ENCODE measurements around the gene CCDC92B.
A peak's percentile ranks its signal among the peaks of the same experiment; 100 is the strongest.
"Not testable (repeated sequence)": the region's sequence is repeated elsewhere in the genome, so short reads cannot be mapped to it uniquely, and the experiment has no call there.

CCDC92B gene

DNA sequence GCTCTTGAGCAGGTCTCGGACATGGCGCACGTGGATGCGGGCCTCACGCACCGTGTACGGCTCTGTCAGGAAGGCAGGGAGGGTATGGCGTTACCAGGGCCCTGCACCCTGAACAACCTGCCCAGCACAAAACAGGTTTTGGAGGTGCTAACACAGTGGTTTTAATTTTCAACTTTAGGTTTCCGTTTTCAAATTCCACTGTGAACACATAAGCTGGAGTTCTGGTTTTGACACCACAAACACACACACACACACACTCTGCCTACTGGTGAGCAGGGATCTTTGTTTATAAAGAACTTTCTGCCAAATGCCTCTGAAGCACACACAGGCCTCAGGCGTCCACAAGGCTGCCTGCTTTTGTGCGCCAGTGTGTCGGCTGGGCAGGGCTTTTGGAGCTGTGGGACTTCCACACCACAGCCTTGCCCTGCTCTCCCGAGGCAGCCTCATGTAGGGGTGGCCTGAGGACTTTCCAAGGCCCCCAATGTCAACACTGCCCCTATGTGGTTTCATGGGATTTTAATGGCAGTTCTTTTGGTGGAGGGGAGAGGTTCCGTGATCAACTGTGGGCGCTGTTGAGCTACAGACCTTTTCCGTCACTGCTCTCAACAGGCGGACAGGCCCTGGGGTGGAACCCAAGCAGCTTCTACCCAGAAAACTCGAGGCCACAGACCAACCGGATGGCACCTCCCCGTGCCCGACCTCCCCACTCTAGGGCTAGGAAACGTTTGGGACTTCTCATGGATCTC, 47.3 kb downstream of the CCDC92B start:
- DNase-seq, result no peak

DNA sequence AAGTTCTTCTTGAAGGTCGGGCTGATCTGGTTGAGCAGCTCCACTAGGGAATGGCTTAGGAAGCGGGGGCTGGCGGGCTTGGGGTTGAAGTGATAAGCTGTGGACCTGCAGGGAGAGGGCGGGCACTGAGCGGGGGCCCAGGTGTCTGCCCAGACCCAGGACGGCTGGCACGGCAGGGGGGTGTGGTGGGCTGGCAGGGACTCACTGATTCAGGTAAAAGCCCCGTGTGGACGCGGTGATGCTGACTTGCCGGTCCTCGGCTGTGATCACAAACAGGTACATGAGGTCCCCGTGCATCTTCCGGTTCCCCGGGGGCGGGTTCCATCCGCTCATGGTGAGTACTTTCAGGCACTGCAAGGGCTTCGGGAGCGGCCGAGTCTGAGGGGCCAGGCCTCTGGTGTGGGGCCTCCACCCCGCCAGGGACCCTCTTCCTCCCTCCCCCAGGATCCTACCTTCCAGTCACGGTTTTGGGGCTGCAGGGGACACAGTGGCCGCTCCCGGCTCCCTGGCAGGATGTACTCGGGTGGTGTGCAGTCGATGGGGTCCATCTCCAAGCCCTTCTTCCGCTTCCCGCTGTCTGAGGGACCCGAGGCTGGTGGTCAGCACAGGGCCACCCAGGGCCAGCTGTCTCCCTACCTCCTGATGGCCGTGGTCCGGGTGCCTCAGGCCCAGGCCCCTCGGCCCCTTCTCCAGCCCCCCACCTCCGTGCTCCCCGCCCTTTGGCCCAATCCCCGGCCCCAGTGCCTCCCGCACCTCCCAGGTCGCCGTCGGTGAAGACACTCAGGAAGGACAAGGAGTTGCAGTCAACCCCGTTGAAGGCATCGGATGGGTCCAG, 48.1 kb downstream of the CCDC92B start:
- no peak for DNase-seq

DNA sequence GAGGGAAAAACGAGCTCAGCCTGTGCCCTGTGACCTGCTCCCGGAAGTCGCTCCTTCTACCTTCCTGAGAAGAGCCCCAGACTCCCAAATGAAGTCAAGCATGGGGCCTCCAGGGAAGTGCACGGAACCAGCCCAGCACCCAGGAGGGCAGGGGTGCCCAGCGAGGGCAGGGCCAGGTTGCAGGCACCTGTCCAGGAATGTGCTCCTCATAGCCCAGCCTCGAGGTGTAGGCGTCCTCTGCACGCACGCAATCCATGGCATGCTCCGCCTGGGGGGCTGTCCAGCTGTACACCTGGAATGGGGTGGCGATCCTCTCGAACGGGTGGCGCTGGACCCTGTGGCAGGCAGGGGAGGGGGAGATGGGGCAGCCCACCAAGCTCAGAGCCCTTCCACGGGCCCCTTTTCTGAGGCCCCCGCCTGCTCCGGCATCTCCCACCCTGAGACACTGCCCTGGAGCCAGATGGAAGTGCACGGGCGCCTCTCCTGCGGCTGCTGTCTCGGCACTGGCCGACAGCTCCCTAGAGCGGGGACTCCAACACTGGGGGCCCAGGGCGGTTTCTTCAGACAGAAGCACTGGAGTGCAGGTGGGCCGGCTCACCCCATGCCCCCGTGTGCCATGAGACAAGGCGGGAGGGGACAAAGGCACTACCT, 48.8 kb downstream of the CCDC92B start:
- DNase-seq, result no peak

DNA sequence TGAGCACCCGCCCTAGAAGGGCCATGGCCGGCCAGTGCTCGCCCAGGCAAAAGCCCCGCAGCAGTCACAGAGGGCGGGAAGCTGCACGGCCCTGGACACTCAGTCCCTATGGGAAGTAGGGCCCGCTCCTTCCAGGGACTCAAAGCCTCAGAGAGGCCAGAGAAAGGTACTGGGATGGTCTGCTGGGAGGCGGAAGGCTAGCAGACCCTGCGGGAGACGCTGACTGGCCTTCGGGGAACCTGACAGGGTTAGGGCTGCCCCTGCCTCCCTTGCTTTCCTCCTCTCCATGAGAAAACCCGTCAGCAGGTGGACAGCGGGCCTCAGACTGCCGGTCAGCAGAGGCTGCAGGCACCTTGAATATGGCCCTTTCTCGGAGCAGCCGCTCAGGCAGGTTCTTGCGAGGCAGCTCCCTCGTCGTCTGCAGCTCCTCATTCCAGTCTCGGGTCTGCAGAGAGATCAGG, 49.4 kb downstream of the CCDC92B start:
- no peak for DNase-seq

DNA sequence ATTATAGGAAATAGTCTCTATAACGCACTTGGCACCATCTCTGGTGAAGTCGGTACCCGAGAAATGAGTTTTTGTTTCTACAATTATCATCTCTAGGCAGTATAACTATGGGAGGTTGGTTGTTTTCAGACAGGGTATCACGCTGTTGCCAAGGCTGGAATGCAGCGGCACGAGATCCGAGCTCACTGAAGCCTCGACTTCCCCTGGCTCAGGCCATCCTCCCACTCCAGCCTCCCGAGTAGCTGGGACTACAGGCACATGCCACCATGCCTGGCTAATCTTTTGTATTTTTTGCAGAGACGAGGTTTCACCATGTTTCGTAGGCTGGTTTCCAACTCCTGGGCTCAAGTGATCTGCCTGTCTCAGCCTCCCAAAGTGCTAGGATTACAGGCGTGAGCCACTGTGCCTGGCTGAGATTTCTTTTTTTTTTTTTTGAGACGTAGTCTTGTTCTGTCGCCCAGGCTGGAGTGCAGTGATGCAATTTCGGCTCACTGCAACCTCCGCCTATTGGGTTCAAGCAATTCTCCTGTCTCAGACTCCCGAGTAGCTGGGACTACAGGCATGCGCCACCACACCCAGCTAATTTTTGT, 50.1 kb downstream of the CCDC92B start:
- not testable (repeated sequence) for DNase-seq

DNA sequence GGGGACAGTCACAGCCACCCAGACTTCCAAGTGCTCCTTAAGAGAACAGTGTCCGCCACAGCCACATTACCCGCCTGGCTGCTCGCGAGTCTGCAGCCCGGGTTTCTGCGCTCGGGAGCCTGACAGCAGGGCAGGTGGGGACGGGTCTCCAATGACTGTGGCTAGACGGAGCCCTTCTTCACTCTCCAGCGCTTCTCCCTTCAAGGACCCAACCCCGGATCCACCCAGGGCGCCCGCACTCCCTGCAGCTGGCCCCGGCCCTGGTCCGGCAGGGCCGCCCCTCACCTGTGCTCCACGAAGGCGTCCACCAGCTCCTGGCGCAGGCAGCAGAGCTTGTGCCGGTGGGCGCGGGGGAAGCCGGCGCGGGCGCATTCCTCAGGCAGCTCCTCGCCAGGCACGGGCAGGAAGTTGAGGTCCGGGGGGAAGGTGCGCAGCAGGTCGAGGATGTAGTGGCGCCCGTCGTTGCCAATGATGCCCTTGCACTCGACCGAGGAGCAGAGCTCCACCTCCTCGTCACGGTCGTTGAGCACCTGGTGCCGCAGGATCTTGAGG, 51.8 kb downstream of the CCDC92B start:
- no peak for DNase-seq

DNA sequence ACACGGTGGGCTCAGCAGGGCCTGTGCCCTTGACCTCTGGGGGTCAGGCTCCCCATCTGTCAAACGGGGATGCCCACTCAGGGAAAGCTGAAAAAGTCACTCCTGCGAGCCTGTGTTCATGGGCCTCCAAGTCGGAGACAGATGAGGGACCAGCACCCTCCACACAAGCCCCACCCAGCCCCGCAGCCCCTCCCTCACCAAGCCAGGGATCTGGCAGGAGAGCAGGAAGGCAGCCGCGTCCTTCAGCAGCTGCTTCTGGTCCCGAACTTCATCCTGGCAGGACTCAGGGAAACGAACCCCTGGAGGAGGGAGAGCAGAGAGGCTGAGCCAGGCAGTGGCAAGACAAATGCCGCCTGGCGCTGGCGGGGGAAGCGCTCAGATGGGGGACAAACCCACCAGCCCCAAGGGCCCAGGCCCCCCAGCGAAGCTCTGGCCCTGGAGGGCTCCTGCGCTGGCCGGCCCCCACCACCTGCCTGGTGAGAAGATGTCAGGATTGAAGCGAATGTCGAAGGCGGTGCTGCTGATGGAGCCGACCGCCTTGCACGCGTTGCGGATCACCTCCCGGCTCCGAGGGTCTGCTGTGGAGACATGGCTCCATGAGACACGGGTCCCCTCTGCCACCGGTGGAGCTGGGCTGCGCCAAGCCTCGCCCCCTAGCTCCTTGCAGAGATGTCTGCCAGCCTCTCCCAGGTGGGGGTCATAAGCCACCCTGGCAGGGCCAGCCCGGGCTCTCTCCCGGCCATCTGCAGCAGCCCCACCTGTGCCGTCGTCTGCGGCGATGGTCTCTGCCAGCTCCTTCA, 53.3 kb downstream of the CCDC92B start:
- peak; percentile 2 for DNase-seq

DNA sequence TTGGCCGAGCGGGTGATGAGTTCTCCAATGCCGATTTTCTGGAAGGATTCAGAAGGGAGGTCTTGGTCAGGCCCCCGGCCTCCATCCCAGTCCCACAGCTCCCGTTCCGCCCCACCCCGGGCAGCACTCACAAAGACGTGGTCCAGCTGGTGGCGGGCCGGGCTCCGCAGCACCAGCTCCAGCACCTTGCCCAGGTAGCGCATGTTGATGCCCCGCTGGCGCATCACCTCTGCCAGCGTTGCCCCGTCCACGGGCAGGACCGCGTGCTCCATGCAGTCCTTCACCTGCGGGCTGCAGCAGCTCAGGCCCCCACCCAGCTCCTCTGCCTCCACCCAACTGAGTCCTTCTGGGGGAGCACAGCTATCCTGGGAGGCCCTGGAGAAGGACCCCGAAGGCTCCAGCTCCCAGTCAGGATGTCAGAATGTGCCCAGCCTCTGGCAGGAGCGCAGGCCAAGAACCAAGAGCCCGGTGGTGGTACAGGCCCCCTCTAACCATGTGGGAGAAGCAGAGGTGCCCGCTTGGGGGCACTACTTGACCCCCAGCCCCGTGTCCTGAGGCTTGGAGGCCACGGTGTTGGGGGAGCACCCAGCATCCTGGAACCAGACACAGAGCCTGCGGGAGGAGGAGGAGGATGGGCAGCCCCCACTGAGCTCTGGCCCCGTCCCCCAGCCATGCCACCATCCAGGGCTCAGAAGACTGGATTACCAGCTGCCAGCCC, 54.0 kb downstream of the CCDC92B start:
- DNase-seq, result peak; percentile 0

DNA sequence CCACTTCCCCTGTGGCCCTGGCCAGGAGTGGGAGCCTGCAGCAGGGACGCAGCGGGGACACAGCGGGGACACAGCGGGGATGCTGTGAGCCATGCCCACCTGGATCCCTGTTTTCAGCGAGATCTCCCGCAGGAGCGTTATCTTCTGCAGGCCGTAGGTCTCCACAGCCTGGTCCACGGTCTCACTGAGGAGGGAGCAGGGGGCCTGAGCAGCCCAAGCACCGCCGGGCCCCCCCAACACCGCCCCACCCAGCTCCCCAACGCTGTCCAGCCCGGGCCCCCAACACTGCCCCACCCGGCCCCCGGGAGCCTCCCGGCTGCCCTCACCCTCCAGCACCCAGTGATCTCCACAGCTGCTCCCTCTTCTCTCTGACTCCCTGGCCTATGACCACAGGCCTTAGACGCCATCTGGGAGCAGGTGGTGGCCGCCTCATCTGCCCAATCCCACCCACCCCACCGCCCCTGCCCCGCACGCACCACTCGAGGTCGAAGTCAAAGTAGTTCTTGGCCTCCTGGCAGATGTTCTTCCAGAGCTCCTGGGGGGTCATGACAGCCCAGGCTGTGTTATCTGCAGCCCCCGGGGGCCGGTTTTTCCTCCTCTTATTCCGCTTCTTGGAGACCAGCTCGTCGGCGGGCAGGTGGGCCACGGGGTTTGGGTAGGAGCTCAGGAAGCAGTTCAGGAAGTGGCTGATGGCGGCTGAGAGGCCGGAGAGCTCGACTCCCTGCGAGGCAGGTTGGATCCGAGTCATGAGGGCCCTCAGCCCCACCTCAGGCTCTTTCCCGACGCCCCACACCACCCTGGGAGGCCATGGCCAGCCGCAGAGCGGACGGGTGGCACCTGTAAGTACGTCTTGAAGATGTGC, 54.8 kb downstream of the CCDC92B start:
- no peak for DNase-seq

DNA sequence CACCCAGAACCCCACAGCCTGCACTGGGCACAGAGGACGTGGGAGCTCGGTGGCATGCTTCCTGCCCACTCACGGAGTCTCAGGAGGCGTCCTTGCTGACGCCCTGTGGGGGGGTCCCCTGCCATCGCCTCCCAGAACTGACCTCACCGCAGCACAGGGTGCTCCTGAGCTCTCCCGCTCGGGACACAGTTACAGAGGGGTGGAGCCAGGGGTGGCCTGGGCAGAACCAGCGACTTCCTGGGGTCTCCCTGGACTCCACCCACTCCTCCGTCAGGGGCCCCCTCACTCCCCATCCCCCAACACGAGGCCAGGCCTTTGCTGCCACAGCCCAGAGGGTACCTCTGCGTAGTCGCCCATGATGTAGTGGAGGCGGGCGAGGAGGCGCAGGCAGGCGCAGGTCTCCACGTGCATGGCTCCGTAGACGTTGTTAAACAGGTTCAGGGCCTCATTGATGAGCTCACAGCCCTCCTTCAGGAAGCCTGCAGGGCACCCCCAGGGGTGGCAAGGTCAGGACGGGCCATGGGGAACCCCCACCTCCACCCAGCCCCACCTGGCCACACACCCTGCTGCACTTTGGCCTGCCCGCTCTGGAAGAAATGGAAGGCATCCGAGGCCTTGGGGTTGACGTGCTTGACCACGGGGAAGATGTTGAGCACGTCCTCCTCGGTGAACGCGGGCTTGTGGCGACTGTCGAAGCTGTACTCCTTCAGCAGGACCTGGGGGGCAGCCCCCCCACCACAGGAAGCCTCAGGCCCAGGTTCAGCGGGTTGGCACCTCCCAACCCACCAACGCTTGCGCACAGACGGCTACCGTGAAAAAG, 55.7 kb downstream of the CCDC92B start:
- no peak for DNase-seq

DNA sequence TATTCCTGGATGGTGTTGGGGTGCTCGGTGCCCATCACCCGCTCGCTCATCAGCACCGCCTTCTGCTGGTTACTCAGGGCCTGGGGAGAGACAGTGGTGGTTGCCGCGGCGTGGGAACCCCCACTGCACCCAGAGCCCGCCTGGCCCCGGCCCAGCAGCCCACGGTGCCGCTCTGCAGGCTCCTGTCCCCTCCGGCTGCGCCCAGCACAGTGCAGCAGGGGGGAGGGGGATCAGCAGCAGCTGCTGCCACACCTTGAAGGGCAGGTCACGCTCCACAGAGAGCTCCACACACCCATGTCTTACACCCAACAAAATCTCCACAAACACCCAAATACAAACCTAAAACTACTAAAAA, 56.7 kb downstream of the CCDC92B start:
- no peak for DNase-seq

DNA sequence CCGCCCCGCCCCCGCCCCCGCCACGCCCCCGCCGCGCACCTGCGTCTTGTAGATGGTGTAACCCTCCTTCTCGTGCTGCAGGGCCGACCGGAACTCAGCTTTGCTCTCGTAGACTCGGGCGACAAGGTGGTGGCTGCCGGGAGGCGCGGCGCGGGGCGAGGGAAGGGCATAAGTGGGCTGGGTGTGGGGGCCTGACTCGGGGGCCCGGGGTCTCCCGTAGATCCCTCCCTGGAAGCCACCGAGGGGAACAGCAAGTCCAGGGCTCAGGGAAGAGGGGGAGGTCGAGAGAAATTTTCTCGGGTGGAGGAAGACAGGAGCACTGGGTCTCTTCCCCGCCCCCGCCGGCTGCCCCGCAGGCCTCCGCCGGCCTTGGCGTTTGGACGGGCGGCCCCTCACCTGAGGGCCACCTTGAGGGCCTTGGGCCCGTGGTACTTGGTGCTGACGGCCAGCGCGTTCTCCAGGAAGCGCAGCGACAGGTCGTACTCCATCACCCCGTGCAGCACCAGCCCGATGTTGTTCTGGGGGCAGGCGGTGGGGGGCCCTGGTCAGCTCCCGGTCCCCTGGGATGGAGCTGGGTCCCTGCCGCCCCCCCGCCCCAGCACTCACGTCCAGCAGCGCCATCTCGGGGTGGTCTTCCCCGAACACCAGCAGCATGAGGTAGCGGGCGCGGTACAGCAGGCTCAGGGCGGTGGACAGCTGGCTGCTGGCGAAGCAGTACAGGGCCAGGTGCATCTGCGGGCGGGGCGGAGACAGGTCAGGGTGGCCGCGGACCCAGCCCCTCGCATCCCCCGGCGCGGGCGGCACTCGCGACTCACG, 57.3 kb downstream of the CCDC92B start:
- no peak for DNase-seq

DNA sequence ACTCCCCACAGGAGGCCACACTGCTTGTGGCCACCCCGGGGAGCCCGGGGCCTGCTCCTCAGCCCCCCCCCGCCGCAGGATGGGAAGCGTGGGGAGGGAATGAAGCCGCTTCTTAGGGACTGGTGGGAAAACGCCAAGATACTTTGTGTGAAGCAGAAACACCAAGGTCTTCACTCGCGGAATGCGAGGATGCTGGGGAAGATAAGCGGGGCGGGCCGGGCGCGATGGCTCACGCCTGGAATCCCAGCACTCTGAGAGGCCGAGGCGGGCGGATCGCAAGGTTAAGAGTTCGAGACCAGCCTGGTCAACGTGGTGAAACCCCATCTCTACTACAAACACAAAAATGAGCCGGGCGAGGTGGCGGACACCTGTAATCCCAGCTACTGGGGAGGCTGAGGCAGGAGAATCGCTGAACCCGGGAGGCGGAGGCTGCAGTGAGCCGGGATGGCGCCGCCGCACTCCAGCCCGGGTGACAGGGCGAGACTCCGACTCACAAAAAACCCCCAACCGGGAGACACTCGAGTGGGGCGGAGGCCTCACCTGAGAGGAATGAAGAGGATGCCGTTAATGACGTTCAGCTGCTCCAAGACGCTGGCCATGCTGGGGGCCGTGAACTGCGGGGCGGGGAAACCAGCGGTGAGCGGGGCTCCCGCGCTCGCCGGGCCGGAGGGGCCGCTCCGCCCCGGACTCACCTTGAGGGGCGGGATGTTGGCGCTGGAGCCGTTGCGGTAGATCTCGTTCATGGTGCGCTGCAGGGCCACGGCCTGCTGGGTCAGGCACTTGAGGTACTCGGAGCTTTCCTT, 58.2 kb downstream of the CCDC92B start:
- no peak for DNase-seq

DNA sequence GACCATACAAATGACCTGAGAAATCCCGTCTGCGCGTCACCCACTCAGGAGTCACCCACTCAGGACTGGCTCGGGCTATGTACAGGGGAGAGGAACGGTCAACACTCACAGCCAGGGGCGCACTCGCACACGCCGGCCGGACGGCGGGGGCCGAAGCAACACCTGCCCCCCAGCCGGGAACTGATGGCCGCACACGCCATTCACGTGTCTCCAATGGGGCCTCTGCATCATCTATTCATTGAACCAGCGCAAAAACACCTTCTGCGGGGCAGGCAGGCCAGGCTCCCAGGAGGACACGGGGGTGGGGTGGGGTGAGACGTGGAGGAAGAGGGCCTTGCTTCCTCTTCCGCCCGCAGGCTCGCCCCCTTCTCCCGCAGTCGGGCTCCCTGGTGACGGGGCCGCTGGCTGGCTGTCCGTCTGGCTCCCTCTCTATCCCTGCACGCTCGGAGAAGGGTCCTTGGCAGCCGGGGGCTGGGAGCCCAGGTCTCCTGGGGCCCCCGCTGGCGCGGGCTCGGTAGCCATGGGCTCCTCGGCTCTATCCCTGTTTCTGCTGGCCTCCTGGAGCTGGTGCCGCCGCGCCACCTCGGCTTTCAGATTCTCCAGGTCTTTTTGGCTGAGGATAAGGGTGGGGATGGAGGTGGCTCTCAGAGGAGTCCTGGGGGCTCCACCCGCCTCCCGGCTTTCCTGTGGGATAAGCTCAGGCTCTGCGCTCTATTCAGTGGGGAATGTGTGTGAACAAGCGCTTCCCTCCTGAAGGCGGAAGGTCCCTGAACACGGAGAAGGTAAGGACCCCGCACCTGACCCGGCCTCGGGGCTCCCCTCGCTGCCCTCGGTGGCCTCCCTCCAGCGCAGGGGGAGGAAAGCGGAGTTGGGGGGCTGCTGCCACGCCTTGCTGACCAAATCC, 59.0 kb downstream of the CCDC92B start:
- no peak for DNase-seq

DNA sequence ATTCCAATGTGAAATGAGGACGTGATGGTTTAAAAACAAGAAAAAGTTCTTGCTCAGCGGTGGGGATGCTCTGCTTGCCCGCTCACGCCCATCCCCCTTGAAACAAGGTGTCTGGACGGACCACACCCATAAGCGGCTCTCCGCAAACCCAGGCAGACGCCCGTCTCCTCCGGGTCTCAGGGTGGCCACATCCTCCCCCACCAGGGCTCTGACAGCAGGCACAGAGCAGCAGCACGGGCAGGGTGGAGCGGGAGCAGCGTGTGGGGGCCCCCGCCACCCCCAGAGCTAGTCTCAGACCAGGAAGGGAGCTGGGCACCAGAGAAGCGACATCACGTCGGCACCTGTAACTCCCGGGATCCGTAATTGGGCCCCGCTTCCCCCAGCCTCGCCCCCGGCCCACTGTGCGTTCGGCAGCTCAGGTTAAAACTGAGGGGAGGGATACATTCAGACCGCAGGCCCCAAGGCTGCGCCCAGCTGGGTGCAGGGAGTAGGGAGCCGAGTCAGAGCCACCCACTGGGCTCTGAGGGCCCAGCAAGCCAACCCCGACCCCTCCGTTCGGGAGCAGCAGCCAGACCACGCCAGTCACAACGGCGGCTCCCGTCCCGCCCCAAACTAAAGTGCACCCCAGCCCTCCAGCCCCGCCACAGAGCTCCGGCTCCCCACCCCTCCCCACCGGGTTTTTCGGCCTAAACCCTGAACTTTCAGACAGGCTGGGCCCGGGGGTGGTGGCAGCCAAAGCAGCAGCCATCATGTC, 59.9 kb downstream of the CCDC92B start:
- DNase-seq, result peak; percentile 2

Data from activated CD4-positive, alpha-beta T cell treated with anti-CD3 and anti-CD28 coated beads for 48 hours (primary cell).